ENCODE results near the gene HACD3. TPM values are rescaled to one million over a fixed set of nuclear protein-coding genes. Genes with fewer than 3 reads are reported as not detected.

The HACD3 gene
- polyA plus RNA-seq, 1 donor (not counting 4 experiments of a cell fraction or from before 2014, with no cell fraction given) = 78.8 TPM

DNA sequence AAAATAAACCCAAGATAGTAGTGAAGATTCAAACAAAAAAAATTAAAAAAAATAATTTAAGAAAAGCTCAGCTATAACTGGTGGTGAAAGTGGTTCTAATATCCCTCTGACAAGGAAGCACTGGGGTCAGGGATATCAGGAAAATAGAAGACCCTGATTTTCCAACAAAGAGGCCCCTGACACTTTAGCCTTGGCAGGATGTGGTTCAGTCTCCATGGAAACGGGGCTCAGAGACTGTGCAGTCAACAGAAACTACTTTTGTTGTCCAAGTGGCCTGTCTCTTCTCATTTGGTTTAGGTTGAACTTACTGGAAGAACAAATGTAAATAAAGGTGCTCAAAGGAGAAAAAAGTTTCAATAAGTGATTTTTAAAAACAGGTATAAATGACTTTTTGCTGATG lies 53.4 kb downstream of the HACD3 start:
- no peak overlapping the region for H3K9ac ChIP-seq (ENCODE audit: control insufficient read depth, extremely low read depth, insufficient read depth, low read length)
- H4K20me1 ChIP-seq (ENCODE audit: control insufficient read depth, extremely low read depth, insufficient read depth, low read length) = no peaks in the 10 kb centered on the region
- H3K9me3 ChIP-seq (ENCODE audit: control insufficient read depth, low read depth, low read length) = no peaks in the 10 kb centered on the region
- no peak overlapping the region for H3K27ac ChIP-seq (ENCODE audit: control insufficient read depth, insufficient read depth, low read length)
- no peaks in the 10 kb centered on the region for H3K27me3 ChIP-seq (ENCODE audit: control insufficient read depth, extremely low read depth, insufficient read depth, low read length)
- H2AFZ ChIP-seq (ENCODE audit: control insufficient read depth, low read length) = no peak overlapping the region
- dilution Hi-C loops (cut with MboI; ENCODE audit: extremely low pct_ligation_motif_present, low sequenced_read_pairs) = no loop called here
- no peaks in the 10 kb centered on the region for H3K9me1 ChIP-seq (ENCODE audit: control insufficient read depth, extremely low read depth, insufficient read depth, low read length)
- H3K4me1 ChIP-seq (ENCODE audit: control insufficient read depth, extremely low read depth, insufficient read depth, low read length) = no peaks in the 10 kb centered on the region
- TF ChIP-seq EZH2 (IDR thresholded peaks at IDR 0.05; ENCODE audit: low read length) = no peak
- TF ChIP-seq, protein P1, sequence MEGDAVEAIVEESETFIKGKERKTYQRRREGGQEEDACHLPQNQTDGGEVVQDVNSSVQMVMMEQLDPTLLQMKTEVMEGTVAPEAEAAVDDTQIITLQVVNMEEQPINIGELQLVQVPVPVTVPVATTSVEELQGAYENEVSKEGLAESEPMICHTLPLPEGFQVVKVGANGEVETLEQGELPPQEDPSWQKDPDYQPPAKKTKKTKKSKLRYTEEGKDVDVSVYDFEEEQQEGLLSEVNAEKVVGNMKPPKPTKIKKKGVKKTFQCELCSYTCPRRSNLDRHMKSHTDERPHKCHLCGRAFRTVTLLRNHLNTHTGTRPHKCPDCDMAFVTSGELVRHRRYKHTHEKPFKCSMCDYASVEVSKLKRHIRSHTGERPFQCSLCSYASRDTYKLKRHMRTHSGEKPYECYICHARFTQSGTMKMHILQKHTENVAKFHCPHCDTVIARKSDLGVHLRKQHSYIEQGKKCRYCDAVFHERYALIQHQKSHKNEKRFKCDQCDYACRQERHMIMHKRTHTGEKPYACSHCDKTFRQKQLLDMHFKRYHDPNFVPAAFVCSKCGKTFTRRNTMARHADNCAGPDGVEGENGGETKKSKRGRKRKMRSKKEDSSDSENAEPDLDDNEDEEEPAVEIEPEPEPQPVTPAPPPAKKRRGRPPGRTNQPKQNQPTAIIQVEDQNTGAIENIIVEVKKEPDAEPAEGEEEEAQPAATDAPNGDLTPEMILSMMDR (optimal IDR thresholded peaks at IDR 0.05 in 1 of 3, IDR thresholded peaks at IDR 0.05 in 1 of 3, conservative IDR thresholded peaks at IDR 0.05 in 1 of 3; ENCODE audit: extremely low read depth in 1 of 3, insufficient read depth in 2 of 3, low read length in 3 of 3) = no peak
- peaks cover 13 to 46% of the 10 kb centered on the region in 2 experiments for H3K36me3 ChIP-seq (ENCODE audit: control insufficient read depth in 2 of 2, extremely low read depth in 1 of 2, insufficient read depth in 2 of 2, low read length in 2 of 2)
- no peaks in the 10 kb centered on the region for H3K79me2 ChIP-seq (ENCODE audit: control insufficient read depth, insufficient read depth, low read length)
- DNase-seq (ENCODE audit: low read depth, low spot score) = no peak
- H3K4me2 ChIP-seq (ENCODE audit: control insufficient read depth, extremely low read depth, insufficient read depth, low read depth, low read length) = no peak overlapping the region
- FAIRE-seq = no peak
- no peak overlapping the region for H3K4me3 ChIP-seq (ENCODE audit: control insufficient read depth in 2 of 3, extremely low read depth in 1 of 3, insufficient read depth in 2 of 3, low read depth in 1 of 3, low read length in 3 of 3)

DNA sequence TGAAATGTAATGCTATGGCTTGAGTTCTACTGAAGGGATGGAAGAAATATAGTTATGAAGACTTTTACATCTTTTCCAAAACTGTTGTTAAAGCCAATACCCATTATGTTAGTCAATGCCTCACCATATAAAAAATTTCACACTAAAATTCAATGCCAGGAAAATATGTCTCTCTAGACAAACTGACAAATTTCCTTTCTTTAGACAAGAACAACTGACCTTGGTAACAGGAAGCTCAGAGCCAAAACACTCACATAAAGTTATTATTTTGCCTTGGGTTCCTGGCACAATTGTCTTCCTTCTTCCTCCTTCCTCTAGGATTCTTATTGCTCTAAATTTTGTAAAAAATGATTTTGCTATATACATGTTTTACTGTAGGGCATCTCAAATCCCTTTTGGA lies 54.0 kb downstream of the HACD3 start:
- TF ChIP-seq, protein P1 (optimal IDR thresholded peaks at IDR 0.05 in 1 of 3, IDR thresholded peaks at IDR 0.05 in 1 of 3, conservative IDR thresholded peaks at IDR 0.05 in 1 of 3; ENCODE audit: extremely low read depth in 1 of 3, insufficient read depth in 2 of 3, low read length in 3 of 3) = no peak
- no peak for TF ChIP-seq EZH2 (IDR thresholded peaks at IDR 0.05; ENCODE audit: low read length)
- no peaks in the 10 kb centered on the region for H3K9me1 ChIP-seq (ENCODE audit: control insufficient read depth, extremely low read depth, insufficient read depth, low read length)
- H3K4me3 ChIP-seq (ENCODE audit: control insufficient read depth in 2 of 3, extremely low read depth in 1 of 3, insufficient read depth in 2 of 3, low read depth in 1 of 3, low read length in 3 of 3) = no peak overlapping the region
- H3K27ac ChIP-seq (ENCODE audit: control insufficient read depth, insufficient read depth, low read length) = no peak overlapping the region
- no peaks in the 10 kb centered on the region for H3K79me2 ChIP-seq (ENCODE audit: control insufficient read depth, insufficient read depth, low read length)
- H3K9me3 ChIP-seq (ENCODE audit: control insufficient read depth, low read depth, low read length) = no peaks in the 10 kb centered on the region
- no peaks in the 10 kb centered on the region for H3K4me1 ChIP-seq (ENCODE audit: control insufficient read depth, extremely low read depth, insufficient read depth, low read length)
- H3K4me2 ChIP-seq (ENCODE audit: control insufficient read depth, extremely low read depth, insufficient read depth, low read depth, low read length) = no peak overlapping the region
- FAIRE-seq (no peak), DNase-seq (ENCODE audit: low read depth, low spot score) (no peak)
- no peaks in the 10 kb centered on the region for H3K27me3 ChIP-seq (ENCODE audit: control insufficient read depth, extremely low read depth, insufficient read depth, low read length)
- H4K20me1 ChIP-seq (ENCODE audit: control insufficient read depth, extremely low read depth, insufficient read depth, low read length) = no peaks in the 10 kb centered on the region
- dilution Hi-C loops (cut with MboI; ENCODE audit: extremely low pct_ligation_motif_present, low sequenced_read_pairs) = no loop called here
- H2AFZ ChIP-seq (ENCODE audit: control insufficient read depth, low read length) = no peak overlapping the region
- H3K9ac ChIP-seq (ENCODE audit: control insufficient read depth, extremely low read depth, insufficient read depth, low read length) = no peak overlapping the region
- H3K36me3 ChIP-seq (ENCODE audit: control insufficient read depth in 2 of 2, extremely low read depth in 1 of 2, insufficient read depth in 2 of 2, low read length in 2 of 2) = peaks cover 12 to 45% of the 10 kb centered on the region in 2 experiments

Measured in keratinocyte (primary cell).